B cell (primary cell): ENCODE data around the gene DAP. TPM values are rescaled to one million over a fixed set of nuclear protein-coding genes. Genes with fewer than 3 reads are reported as not detected.

ENCODE experiments used
- ATAC-seq: fragments of 200-7000 bp; cut with Tn5 transposase; one replicate; pipeline ENCODE4 v1.10.0; 2021; ENCODE audit warnings: low read depth, mild to moderate bottlenecking, moderate number of reproducible peaks, moderate library complexity
- CTCF ChIA-PET: fragments of 350-600 bp; sonication (Branson Sonifier 250); formaldehyde crosslinking; loops from one replicate; lab custom pipeline; 2021; ENCODE audit warnings: antibody characterized with exemption, inconsistent platforms; lab: Charles Lee
- POLR2A ChIA-PET: fragments of 350-600 bp; sonication (Branson Sonifier 250); formaldehyde crosslinking; loops from one replicate; lab custom pipeline; 2021; ENCODE audit warnings: antibody characterized with exemption; lab: Charles Lee
- DNase-seq: peaks from one replicate; pipeline ENCODE4 v3.0.0; 2013
- H2AFZ ChIP-seq: 2 replicates; pipeline ENCODE4 v1.6.1; 2012; ENCODE audit warnings: mild to moderate bottlenecking, low read depth, low read length; ENCODE audit not compliant: insufficient read depth, poor library complexity, severe bottlenecking
- H3K27ac ChIP-seq, 2 donors: 1 replicate in 1 of 2; 2 replicates in 1 of 2; pipeline ENCODE4 v1.5.1; 2012 to 2013; ENCODE audit warnings: low read length in 2 of 2, mild to moderate bottlenecking in 2 of 2, moderate library complexity in 1 of 2
- H3K27me3 ChIP-seq, 4 experiments: fragments of 200-600 bp in 1 of 4; sonication (generic) in 1 of 4; replicated peaks in 1 of 4; 1 replicate in 2 of 4; 2 replicates in 2 of 4; pipeline versions ENCODE4 v1.6.1 to v1.7.0; 2013 to 2016; ENCODE audit warnings: low read length in 3 of 4, mild to moderate bottlenecking in 2 of 4, mixed read lengths in 1 of 4, moderate library complexity in 1 of 4; ENCODE audit not compliant: insufficient read depth in 4 of 4, control insufficient read depth in 3 of 4; ENCODE audit errors: control extremely low read depth in 1 of 4
- H3K36me3 ChIP-seq, 2 experiments: replicated peaks in 1 of 2; 1 replicate in 1 of 2; 2 replicates in 1 of 2; pipeline versions ENCODE4 v1.6.1 to v1.7.1; 2013; ENCODE audit warnings: low read length in 1 of 2; ENCODE audit not compliant: insufficient read depth in 2 of 2, control insufficient read depth in 1 of 2; ENCODE audit errors: control extremely low read depth in 1 of 2, extremely low read depth in 1 of 2
- H3K4me1 ChIP-seq, 2 donors: fragments of 200-600 bp in 1 of 2; sonication (generic) in 1 of 2; 1 replicate in 1 of 2; 2 replicates in 1 of 2; pipeline versions ENCODE4 v1.5.1 to v1.6.1; 2013 to 2017; ENCODE audit warnings: low read length in 2 of 2; ENCODE audit not compliant: control insufficient read depth in 2 of 2, insufficient read depth in 2 of 2
- H3K4me2 ChIP-seq: replicated peaks from 2 replicates; pipeline ENCODE3; 2012; ENCODE audit warnings: mild to moderate bottlenecking, low read depth, low read length; ENCODE audit not compliant: poor library complexity, severe bottlenecking
- H3K4me3 ChIP-seq, 5 experiments: fragments of 200-600 bp in 1 of 5; sonication (generic) in 1 of 5; 1 replicate in 3 of 5; 2 replicates in 2 of 5; pipeline versions ENCODE4 v1.5.1 to v1.7.0; 2011 to 2016; ENCODE audit warnings: low read length in 4 of 5, mild to moderate bottlenecking in 4 of 5, low read depth in 2 of 5, control low read depth in 1 of 5, moderate library complexity in 1 of 5; ENCODE audit not compliant: insufficient read depth in 1 of 5; ENCODE audit errors: control extremely low read depth in 1 of 5, extremely low read depth in 1 of 5
- H3K79me2 ChIP-seq: fragments of 200-600 bp; sonication (generic); one replicate; pipeline ENCODE4 v1.6.0; 2016; ENCODE audit warnings: low read length; ENCODE audit not compliant: control insufficient read depth, insufficient read depth
- H3K9ac ChIP-seq: fragments of 200-600 bp; sonication (generic); 2 replicates; pipeline ENCODE4 v1.6.1; 2017; ENCODE audit warnings: mild to moderate bottlenecking, low read length, moderate library complexity
- H3K9me3 ChIP-seq, 3 donors: one replicate each; pipeline versions ENCODE4 v1.6.1 to v1.7.1; 2013; ENCODE audit warnings: low read length in 2 of 3; ENCODE audit not compliant: control insufficient read depth in 2 of 3, insufficient read depth in 1 of 3; ENCODE audit errors: control extremely low read depth in 1 of 3
- H4K20me1 ChIP-seq: 2 replicates; pipeline ENCODE4 v1.6.0; 2012; ENCODE audit warnings: mild to moderate bottlenecking, low read length; ENCODE audit not compliant: insufficient read depth, control insufficient read depth, poor library complexity, severe bottlenecking
- H3K27ac Mint-ChIP-seq: one replicate; pipeline ENCODE4 v1.8.0; 2021; ENCODE audit warnings: mixed read lengths
- H3K27me3 Mint-ChIP-seq: one replicate; pipeline ENCODE4 v1.8.0; 2021; ENCODE audit warnings: mixed read lengths
- H3K4me1 Mint-ChIP-seq: one replicate; pipeline ENCODE4 v1.8.0; 2021; ENCODE audit warnings: mixed read lengths
- H3K4me3 Mint-ChIP-seq: one replicate; pipeline ENCODE4 v1.8.0; 2021; ENCODE audit warnings: mixed read lengths
- H3K9me3 Mint-ChIP-seq: one replicate; pipeline ENCODE4 v1.8.0; 2022; ENCODE audit warnings: mixed read lengths; ENCODE audit not compliant: insufficient read depth
- CTCF ChIP-seq: fragments of 200-600 bp; IDR thresholded peaks from one replicate; pipeline ENCODE4 v1.8.0; 2022; ENCODE audit warnings: antibody characterized with exemption, mild to moderate bottlenecking
- EZH2 ChIP-seq: IDR thresholded peaks from 2 replicates; pipeline ENCODE4 v1.6.1; 2012; ENCODE audit warnings: borderline replicate concordance, low read depth, mild to moderate bottlenecking, moderate library complexity, low read length; ENCODE audit not compliant: insufficient read depth, poor library complexity, severe bottlenecking
- WGBS: methylation state at CpG from one replicate; pipeline ENCODE4 v1.1.5; 2013; ENCODE audit warnings: missing lambda C conversion rate; ENCODE audit not compliant: insufficient coverage; 5-methylcytosine and 5-hydroxymethylcytosine counted together
- intact Hi-C: fragments of 100-400 bp; cut with micrococcal nuclease; formaldehyde crosslinking; loops from one replicate; pipeline ENCODE4 v1.10.0; 2022
- polyA plus RNA-seq: library from polyadenylated mRNA; depleted of rRNA; stranded (reverse); fragments of >200 nt; gene quantifications from 2 replicates; pipeline ENCODE4 v1.2.3, GENCODE V29; 2012
- total RNA-seq, 2 donors: library from RNA; stranded (reverse); fragments of 120-200 nt in 1 of 2; gene quantifications; 1 replicate in 1 of 2; 2 replicates in 1 of 2; pipeline versions ENCODE4 v1.2.3 to v1.2.4, GENCODE V29; 2013 to 2022

Gene DAP
- total and polyA plus RNA-seq, 2 donors (not counting 1 experiment from before 2014, with no cell fraction given) = 42.6 to 49.8 TPM

GRCh38 chr5:10676946-10677345 lies 84.1 kb downstream of the DAP start:
- no peaks in the 10 kb centered on the region for H3K79me2 ChIP-seq
- ChIA-PET POLR2A (no interaction called here), CTCF (no interaction called here)
- H3K4me1 ChIP-seq = no peaks in the 10 kb centered on the region
- no peak overlapping the region for H3K4me3 Mint-ChIP-seq
- H2AFZ ChIP-seq = no peak overlapping the region
- H3K4me2 ChIP-seq = no peak overlapping the region
- no peaks in the 10 kb centered on the region for H3K27me3 Mint-ChIP-seq
- peaks cover 0 to 42% of the 10 kb centered on the region in 2 experiments for H3K36me3 ChIP-seq
- no peak for TF ChIP-seq EZH2
- no peak for TF ChIP-seq CTCF
- no peaks in the 10 kb centered on the region for H4K20me1 ChIP-seq
- no CpG with 5 or more reads among the region's 1 CpG for WGBS
- intact Hi-C loops = no loop called here
- ATAC-seq (no peak), DNase-seq (no peak)
- peaks cover 0 to 8% (median 0%) of the 10 kb centered on the region in 3 donors for H3K9me3 ChIP-seq
- H3K27ac ChIP-seq = no peak overlapping the region
- peaks cover 2% of the 10 kb centered on the region for H3K9me3 Mint-ChIP-seq
- H3K4me1 Mint-ChIP-seq = no peaks in the 10 kb centered on the region
- no peaks in the 10 kb centered on the region for H3K27me3 ChIP-seq
- no peak overlapping the region for H3K9ac ChIP-seq
- H3K27ac Mint-ChIP-seq = no peak overlapping the region
- no peak overlapping the region for H3K4me3 ChIP-seq

- peaks cover 0 to 37% of the 10 kb centered on the region in 2 experiments for H3K36me3 ChIP-seq
- H3K27me3 ChIP-seq = no peaks in the 10 kb centered on the region
- CTCF ChIA-PET = no interaction called here
- intact Hi-C loops = no loop called here
- H3K4me1 Mint-ChIP-seq = no peaks in the 10 kb centered on the region
- no peak overlapping the region for H3K4me2 ChIP-seq
- no peak overlapping the region for H2AFZ ChIP-seq
- H3K27ac ChIP-seq = no peak overlapping the region
- H3K9me3 ChIP-seq = peaks cover 0 to 8% (median 0%) of the 10 kb centered on the region in 3 donors
- H4K20me1 ChIP-seq = no peaks in the 10 kb centered on the region
- peaks cover 2% of the 10 kb centered on the region for H3K9me3 Mint-ChIP-seq
- no peaks in the 10 kb centered on the region for H3K4me1 ChIP-seq
- TF ChIP-seq CTCF = no peak
- no peak for TF ChIP-seq EZH2
- ATAC-seq = no peak
- no peak for DNase-seq
- H3K79me2 ChIP-seq = no peaks in the 10 kb centered on the region
- no peak overlapping the region for H3K4me3 ChIP-seq
- H3K27ac Mint-ChIP-seq = no peak overlapping the region
- H3K4me3 Mint-ChIP-seq = no peak overlapping the region
- H3K9ac ChIP-seq = no peak overlapping the region
- H3K27me3 Mint-ChIP-seq = no peaks in the 10 kb centered on the region
- WGBS = 69% methylated on average over 4 of the region's 4 CpGs
- POLR2A ChIA-PET = no interaction called here
These were observed 84.8 kb downstream of the DAP start for GRCh38 chr5:10676224-10676623.
